Calu3 (cell line): Measurements from ENCODE around the gene CBFA2T2. TPM values are rescaled to one million over a fixed set of nuclear protein-coding genes. Genes with fewer than 3 reads are reported as not detected.
A peak's percentile ranks its signal among the peaks of the same experiment; 100 is the strongest.

ENCODE experiments used
- BruUV-seq: library from RNA; stranded (reverse); fragments of 400-500 nt; replicated peaks from 2 replicates; lab custom pipeline; 2021; lab: Mats Ljungman, UMichigan
- CTCF ChIA-PET: fragments of 300-600 bp; sonication (Branson Sonifier 250); formaldehyde crosslinking; loops from one replicate; lab custom pipeline; 2022; ENCODE audit warnings: antibody characterized with exemption; lab: Charles Lee
- DNase-seq: peaks from one replicate; pipeline ENCODE4 v3.0.0; 2022
- H3K27ac Mint-ChIP-seq: one replicate; pipeline ENCODE4 v1.8.0; 2022; ENCODE audit warnings: mixed read lengths; ENCODE audit not compliant: unreplicated experiment
- H3K27me3 Mint-ChIP-seq: one replicate; pipeline ENCODE4 v1.8.0; 2022; ENCODE audit warnings: mixed read lengths; ENCODE audit not compliant: unreplicated experiment
- H3K36me3 Mint-ChIP-seq: one replicate; pipeline ENCODE4 v1.8.0; 2022; ENCODE audit warnings: mild to moderate bottlenecking, moderate library complexity, mixed read lengths; ENCODE audit not compliant: insufficient read depth, unreplicated experiment
- H3K4me1 Mint-ChIP-seq: one replicate; pipeline ENCODE4 v1.8.0; 2022; ENCODE audit warnings: mild to moderate bottlenecking, low read depth, mixed read lengths; ENCODE audit not compliant: unreplicated experiment
- H3K4me3 Mint-ChIP-seq: one replicate; pipeline ENCODE4 v1.8.0; 2022; ENCODE audit warnings: mild to moderate bottlenecking, low read depth, moderate library complexity, mixed read lengths; ENCODE audit not compliant: unreplicated experiment
- H3K9me3 Mint-ChIP-seq: one replicate; pipeline ENCODE4 v1.8.0; 2022; ENCODE audit warnings: low read depth, mixed read lengths; ENCODE audit not compliant: unreplicated experiment
- intact Hi-C: fragments of 100-400 bp; cut with micrococcal nuclease; formaldehyde crosslinking; loops from one replicate; pipeline ENCODE4 v1.10.0; 2022; ENCODE audit not compliant: unreplicated experiment
- total RNA-seq: library from RNA; stranded (reverse); gene quantifications from 2 replicates; pipeline ENCODE4 v1.2.3, GENCODE V29; 2022
- TF ChIP-seq, protein P1 (sequence below): fragments of 200-600 bp; IDR thresholded peaks from one replicate; pipeline ENCODE4 v1.8.0; 2022; ENCODE audit warnings: antibody characterized with exemption; ENCODE audit not compliant: unreplicated experiment

Gene CBFA2T2
- total RNA-seq, 1 experiment from 2014 or later: 20.5 TPM

DNA sequence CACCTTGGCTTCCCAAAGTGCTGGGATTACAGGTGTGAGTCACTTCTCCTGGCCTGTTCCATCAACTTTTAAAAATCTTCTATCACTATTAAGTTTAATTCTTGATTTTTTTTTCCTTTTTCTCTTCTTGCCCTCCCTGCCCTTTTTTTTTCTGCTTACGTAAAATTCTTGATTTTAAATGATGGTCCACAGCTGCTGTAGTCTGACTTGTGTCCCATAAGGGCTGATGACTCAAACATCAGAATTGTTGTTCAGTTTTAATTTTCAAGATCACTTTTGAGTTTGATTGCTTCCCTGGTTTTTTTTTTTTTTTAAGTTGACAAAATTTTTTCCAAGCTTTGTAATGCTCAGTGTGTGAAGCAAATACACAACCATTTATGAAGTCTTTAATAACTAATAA lies 61.9 kb downstream of the CBFA2T2 start:
- no peak overlapping the region for H3K27ac Mint-ChIP-seq
- no peak for DNase-seq

DNA sequence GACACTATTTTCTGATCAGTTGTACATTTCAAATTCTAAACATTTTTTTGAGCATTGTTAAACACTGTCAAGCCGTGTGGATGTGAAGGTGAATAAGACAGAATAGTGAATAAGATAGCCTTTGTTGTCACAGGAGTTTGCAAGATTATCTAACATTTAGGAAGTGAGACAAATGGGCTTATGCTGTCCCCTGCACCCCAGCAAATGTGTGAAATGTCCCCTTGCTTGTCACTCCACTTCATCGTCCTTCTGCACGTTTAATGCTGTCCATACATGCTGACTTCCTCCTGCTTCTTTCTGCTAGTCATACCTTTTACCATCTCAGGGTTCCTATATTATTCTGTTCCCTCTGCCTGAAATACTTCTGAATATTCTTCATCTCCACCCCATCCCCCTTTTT lies 62.6 kb downstream of the CBFA2T2 start:
- H3K4me3 Mint-ChIP-seq: no peak overlapping the region
- BruUV-seq: no TSS peak
- DNase-seq: no peak
- no peak overlapping the region for H3K27ac Mint-ChIP-seq
- TF ChIP-seq, protein P1, sequence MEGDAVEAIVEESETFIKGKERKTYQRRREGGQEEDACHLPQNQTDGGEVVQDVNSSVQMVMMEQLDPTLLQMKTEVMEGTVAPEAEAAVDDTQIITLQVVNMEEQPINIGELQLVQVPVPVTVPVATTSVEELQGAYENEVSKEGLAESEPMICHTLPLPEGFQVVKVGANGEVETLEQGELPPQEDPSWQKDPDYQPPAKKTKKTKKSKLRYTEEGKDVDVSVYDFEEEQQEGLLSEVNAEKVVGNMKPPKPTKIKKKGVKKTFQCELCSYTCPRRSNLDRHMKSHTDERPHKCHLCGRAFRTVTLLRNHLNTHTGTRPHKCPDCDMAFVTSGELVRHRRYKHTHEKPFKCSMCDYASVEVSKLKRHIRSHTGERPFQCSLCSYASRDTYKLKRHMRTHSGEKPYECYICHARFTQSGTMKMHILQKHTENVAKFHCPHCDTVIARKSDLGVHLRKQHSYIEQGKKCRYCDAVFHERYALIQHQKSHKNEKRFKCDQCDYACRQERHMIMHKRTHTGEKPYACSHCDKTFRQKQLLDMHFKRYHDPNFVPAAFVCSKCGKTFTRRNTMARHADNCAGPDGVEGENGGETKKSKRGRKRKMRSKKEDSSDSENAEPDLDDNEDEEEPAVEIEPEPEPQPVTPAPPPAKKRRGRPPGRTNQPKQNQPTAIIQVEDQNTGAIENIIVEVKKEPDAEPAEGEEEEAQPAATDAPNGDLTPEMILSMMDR: no peak
- intact Hi-C loops: no loop called here
- CTCF ChIA-PET: no interaction called here
- no peaks in the 10 kb centered on the region for H3K9me3 Mint-ChIP-seq
- H3K27me3 Mint-ChIP-seq: no peaks in the 10 kb centered on the region
- peaks cover 22% of the 10 kb centered on the region for H3K4me1 Mint-ChIP-seq
- H3K36me3 Mint-ChIP-seq: peaks cover 13% of the 10 kb centered on the region

More for the DNA sequence above, 61.9 kb downstream of the CBFA2T2 start:
- no TSS peak for BruUV-seq
- H3K4me3 Mint-ChIP-seq: no peak overlapping the region
- intact Hi-C loops: no loop called here
- H3K27me3 Mint-ChIP-seq: no peaks in the 10 kb centered on the region
- CTCF ChIA-PET: no interaction called here
- peaks cover 21% of the 10 kb centered on the region for H3K4me1 Mint-ChIP-seq
- peaks cover 9% of the 10 kb centered on the region for H3K36me3 Mint-ChIP-seq
- TF ChIP-seq, protein P1: no peak
- no peaks in the 10 kb centered on the region for H3K9me3 Mint-ChIP-seq

DNA sequence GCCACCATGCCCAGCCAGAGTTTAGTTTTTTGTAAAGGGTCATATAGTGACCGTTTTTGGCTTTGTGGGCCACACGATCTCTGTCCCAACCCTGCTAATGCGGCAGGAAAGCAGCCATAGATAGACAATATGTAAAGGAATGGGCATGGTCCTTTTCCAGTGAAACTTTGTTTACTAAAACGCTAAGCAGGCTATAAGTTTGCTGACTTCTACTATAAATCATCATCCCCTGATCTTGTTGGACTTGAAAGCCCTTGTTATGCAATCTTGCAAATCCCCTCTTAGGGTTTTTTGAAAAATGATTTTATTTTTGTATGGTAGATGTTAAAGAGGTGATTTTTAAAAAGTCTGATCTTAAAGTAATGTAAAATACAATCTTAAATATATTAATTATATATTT lies 63.6 kb downstream of the CBFA2T2 start:
- Mint-ChIP-seq H3K27ac (no peak overlapping the region), H3K36me3 (peaks cover 22% of the 10 kb centered on the region), H3K9me3 (no peaks in the 10 kb centered on the region), H3K4me1 (peaks cover 22% of the 10 kb centered on the region), H3K27me3 (no peaks in the 10 kb centered on the region), H3K4me3 (no peak overlapping the region)
- intact Hi-C loops: no loop called here
- TF ChIP-seq, protein P1: no peak
- CTCF ChIA-PET: no interaction called here
- no TSS peak for BruUV-seq
- DNase-seq: no peak

DNA sequence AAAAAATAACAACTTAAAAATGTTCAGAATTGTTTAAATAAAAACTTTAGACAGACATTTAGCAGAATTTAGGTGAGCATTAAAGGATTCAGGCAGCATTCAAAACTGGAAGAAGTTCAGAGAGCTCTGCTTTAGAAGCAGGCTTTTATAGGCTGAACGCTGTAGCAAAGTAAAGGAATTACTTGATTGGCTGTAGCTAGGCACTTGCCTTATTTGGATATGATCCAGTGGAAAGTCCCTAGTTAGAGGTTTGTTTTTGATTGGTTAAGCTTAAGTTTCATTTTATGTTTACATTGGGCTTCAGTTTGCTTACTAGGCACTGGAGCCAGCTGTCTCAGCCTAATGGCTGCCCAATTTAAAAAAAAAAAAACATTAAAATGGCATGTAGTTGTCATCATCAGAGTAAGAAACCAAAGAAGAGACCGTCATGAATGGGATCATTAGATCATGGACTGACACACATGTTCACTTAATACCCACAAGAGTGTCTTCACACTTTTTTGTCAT lies 65.1 kb downstream of the CBFA2T2 start:
- intact Hi-C loops: no loop called here
- H3K27ac Mint-ChIP-seq: peak overlapping the region; percentile 70
- H3K9me3 Mint-ChIP-seq: no peaks in the 10 kb centered on the region
- H3K4me1 Mint-ChIP-seq: peaks cover 22% of the 10 kb centered on the region
- BruUV-seq: no TSS peak
- CTCF ChIA-PET: interaction anchor here (0.6 to 1.0 kb wide), 6 partner anchors 22 to 98 kb away, joined by 3 to 6 read pairs (median 3); partner anchors contain the start of gene CBFA2T2
- peaks cover 24% of the 10 kb centered on the region for H3K36me3 Mint-ChIP-seq
- DNase-seq: peak; percentile 51
- TF ChIP-seq, protein P1: no peak
- no peak overlapping the region for H3K4me3 Mint-ChIP-seq
- H3K27me3 Mint-ChIP-seq: no peaks in the 10 kb centered on the region
